GM18519 (cell line): ENCODE data around the gene CHCHD2.
"Not testable (repeated sequence)": the region's sequence is repeated elsewhere in the genome, so short reads cannot be mapped to it uniquely, and the experiment has no call there.

Experiments used
- ATAC-seq: cut with Tn5 transposase; IDR thresholded peaks from one replicate; pipeline ENCODE4 v1.9.1; 2021; ENCODE audit warnings: mild to moderate bottlenecking, moderate library complexity; ENCODE audit not compliant: unreplicated experiment, low FRiP score

CHCHD2 gene, protein sequence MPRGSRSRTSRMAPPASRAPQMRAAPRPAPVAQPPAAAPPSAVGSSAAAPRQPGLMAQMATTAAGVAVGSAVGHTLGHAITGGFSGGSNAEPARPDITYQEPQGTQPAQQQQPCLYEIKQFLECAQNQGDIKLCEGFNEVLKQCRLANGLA

DNA sequence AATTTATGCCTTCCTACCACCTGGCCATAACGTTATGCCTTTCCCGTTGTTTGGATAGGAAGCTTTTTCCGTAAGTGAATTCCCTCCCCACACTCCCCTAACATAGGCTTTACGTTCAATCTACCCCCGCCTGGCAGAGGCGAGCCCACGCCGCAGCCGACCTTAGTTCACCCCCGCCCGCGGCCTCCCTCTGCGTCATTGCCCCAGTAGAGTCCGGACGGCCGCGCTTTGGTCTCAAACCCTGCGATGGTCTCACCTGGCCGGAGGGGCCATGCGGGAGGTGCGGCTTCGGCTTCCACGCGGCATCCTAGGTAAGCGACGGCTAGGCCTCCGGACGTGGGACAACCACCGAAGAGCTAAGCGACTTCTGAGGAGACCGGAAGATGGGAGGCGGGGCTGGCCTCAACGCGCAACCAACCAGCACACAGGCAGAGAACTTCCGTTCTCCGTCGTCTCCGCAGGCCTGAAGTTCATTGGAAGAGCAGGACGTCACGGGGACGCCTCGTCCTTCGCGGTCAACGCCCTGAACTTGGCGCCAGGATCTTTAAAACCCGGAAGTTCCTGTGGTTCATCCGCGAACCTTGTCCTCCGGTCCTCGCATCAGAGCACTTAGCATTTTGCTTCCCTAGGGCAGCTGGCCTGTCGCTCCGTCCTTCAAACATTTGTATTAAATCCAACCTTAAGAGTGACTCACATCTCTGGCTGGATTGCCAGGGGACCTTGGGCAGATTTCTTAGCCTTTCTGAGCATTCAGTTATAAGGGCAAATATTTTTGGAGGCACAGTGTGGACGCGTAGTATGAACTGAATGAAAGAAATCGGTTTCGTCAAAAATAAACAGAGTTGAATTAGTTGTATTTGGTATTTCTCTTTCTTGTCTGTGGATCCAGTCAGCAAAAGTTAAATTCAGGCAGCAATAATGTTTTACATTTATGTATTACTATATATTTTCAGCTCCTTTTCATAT lies at the start of gene CHCHD2:
Gene CHCHD2, minus strand, starts transcription at position 369 of the 966 bp plus-strand sequence. Its CDS starts 63 bp downstream, at position 306.
- peak; percentile 99 for ATAC-seq

DNA sequence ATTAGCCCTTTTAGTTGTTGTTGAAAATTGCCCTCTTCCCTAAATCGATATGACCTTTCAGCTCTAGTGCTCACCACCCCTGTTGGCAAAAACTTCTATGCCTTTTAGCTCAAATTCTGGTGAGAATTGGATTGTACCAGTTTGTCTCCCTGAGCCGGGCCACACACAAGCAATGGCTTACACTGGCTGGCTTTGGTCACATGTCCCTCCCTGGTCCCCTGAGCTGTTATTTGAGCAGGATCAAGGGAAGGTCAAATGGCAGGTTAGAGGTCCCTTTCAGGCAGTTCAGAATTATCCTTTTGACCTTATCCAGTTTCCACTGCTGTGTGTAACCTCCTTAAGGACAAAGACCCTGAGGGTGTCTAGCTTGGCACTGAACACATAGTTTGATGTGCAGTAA lies 24.8 kb upstream of the CHCHD2 start:
- ATAC-seq, result not testable (repeated sequence)

DNA sequence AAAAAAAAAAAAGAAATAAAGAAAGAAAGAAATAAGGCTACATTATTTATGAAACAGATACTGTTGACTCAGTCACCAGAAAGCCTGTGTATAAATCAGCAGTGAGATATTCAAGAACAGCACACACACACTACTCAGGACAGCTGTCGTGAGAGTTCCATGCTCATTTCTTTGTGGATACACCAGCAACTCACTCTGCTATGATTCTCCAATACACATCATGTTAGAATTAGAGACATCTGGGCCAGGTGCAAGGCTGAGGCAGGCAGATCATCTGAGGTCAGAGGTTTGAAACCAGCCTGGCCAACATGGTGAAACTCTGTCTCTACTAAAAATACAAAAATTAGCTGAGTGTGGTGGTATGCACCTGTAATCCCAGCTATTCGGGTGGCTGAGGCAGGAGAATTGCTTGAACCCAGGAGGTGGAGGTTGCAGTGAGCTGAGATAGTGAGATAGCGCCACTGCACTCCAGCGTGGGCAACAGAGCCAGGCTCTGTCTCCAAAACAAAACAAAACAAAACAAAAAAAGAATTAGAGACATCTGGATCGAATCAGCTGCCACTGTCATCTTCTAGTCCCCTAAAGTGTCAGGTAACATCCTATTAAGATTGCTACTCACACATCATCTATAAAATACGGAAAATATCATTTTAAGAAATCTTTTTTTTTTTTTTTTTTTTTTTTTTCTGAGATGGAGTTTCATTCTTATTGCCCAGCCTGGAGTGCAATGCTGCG lies 21.1 kb upstream of the CHCHD2 start:
- ATAC-seq, result no peak

GRCh38 chr7:56125831-56126230 lies 19.6 kb upstream of the CHCHD2 start:
- no peak for ATAC-seq

GRCh38 chr7:56124981-56125380 lies 18.7 kb upstream of the CHCHD2 start:
- no peak for ATAC-seq

- no peak for ATAC-seq
These were observed 15.2 kb upstream of the CHCHD2 start for GRCh38 chr7:56121440-56121839.

- ATAC-seq, result no peak
These were observed 9.7 kb upstream of the CHCHD2 start, which contains the start of gene NUPR2 for GRCh38 chr7:56115852-56116538. Gene NUPR2 (minus strand): TSS chr7:56116417. CDS start chr7:56116314, 103 bp downstream.

DNA sequence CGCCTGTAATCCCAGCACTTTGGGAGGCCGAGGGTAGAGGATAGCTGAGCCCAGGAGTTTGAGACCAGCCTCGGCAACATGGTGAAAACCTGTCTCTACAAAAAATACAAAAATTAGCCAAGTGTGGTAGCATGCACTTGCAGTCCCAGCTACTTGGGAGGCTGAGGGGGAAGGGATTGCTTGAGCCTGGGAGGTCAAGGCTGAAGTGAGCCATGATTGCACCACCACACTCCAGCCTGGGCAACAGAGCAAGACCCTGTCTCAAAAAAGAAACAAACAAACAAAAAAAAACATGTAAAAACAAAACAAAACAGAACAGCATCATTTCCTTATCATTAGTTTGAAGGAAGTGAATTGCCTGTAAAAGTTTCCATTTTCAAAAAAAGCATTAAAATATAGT lies 6.0 kb upstream of the CHCHD2 start:
- ATAC-seq, result not testable (repeated sequence)

DNA sequence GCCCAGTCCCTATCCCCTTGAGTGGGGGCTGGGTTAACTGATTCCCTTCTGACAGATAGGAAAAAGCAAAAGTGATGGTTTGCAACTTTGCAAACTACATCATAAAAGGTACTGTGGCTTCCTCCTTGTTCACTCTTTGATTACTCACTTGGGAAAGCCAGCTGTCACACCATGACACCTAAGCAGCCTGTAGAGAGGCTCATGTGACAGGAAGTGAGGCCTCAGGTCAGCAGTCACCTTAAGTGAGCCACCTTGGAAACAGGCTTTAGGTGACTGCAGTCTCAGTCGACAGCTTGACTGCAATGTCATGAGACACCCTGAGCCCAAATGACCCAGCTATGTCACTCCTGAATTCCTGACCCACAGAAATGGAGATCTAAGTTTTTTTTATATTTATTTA lies 4.3 kb upstream of the CHCHD2 start:
- no peak for ATAC-seq

- ATAC-seq, result no peak
These were observed 1.6 kb upstream of the CHCHD2 start for GRCh38 chr7:56107954-56108258.

- ATAC-seq, result no peak
These were observed 768 bp downstream of the CHCHD2 start for GRCh38 chr7:56105508-56105907.

- not testable (repeated sequence) for ATAC-seq
These were observed 2.1 kb downstream of the CHCHD2 start for GRCh38 chr7:56104138-56104537.

GRCh38 chr7:56099653-56100052 lies 6.6 kb downstream of the CHCHD2 start:
- ATAC-seq, result no peak

GRCh38 chr7:56098187-56099008 lies 7.9 kb downstream of the CHCHD2 start:
- not testable (repeated sequence) for ATAC-seq

DNA sequence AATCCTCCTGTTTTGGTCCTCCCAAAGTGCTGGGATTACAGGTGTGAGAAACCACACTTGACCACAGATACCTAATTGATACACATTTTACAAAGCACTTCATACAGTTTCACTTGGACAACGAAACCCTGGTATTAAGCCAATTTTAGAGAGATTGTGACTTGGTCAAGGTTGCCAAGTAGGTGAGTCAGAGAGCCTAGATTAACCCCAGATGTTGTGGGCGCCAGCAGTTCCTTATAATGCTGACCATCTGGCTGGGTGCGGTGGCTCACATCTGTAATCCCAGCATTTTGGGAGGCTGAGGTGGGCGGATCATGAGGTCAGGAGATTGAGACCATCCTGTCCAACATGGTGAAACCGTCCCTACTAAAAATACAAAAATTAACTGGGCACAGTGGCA lies 8.6 kb downstream of the CHCHD2 start:
- ATAC-seq, result no peak

DNA sequence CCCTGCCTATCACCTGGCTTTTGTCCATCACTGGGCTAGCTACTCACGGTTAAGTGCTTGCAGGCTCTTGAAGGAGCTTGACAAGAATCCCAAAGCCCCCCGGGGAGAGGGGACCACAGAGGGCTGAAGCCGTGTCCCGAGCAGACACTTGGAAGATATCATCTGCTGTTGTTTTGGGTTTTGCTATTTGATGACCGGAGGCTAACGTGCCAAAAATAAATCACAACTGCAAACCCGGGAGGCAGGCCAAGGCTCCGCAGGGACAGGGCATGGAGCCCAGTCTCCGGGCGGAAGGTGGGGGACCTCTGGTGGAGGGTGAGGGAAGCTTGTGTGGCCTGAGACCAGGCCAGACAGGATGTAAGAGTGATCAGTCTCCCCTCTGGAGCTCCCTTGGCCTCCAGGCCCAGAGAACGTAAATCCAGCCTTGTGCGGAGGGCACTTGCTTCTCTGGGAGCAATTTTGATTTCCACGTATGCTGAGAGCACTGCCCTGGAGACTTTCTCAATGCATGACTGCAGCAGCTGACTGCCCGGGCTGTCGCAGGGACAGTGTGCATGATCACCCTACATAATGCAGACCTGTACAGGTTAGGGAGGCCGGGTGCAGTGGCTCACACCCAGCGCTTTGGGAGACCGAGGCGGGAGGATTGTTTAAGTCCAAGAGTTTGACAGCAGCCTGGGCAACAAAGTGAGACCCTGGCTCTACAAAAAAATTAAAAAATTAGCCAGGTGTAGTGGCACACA lies 13.3 kb downstream of the CHCHD2 start, which contains the start of gene PHKG1:
Gene PHKG1, minus strand, starts transcription at position 164 of the 743 bp plus-strand sequence. CDS start 4,011 bp downstream, outside the sequence.
- ATAC-seq, result no peak

- not testable (repeated sequence) for ATAC-seq
These were observed 13.9 kb downstream of the CHCHD2 start for GRCh38 chr7:56092388-56092787.

- ATAC-seq, result no peak
These were observed 14.7 kb downstream of the CHCHD2 start for GRCh38 chr7:56091591-56091990.

GRCh38 chr7:56087445-56087844 lies 18.8 kb downstream of the CHCHD2 start:
- no peak for ATAC-seq
